A673 (cell line): Measurements from ENCODE around the gene CEBPZ. TPM values are rescaled to one million over a fixed set of nuclear protein-coding genes. Genes with fewer than 3 reads are reported as not detected.

Experiments
- BruUV-seq: library from RNA; stranded (reverse); fragments of 400-500 nt; replicated peaks from 2 replicates; lab custom pipeline; 2021; lab: Mats Ljungman, UMichigan
- CTCF ChIA-PET: fragments of 300-600 bp; sonication (Branson Sonifier 250); formaldehyde crosslinking; loops from one replicate; lab custom pipeline; 2022; ENCODE audit warnings: antibody characterized with exemption; lab: Charles Lee
- POLR2A ChIA-PET: fragments of 300-600 bp; sonication (Branson Sonifier 250); formaldehyde crosslinking; loops from one replicate; lab custom pipeline; 2022; ENCODE audit warnings: antibody characterized with exemption; ENCODE audit not compliant: low non-redundant PET; lab: Charles Lee
- DNase-seq: peaks from one replicate; pipeline ENCODE4 v3.0.0-alpha.2; 2015; ENCODE audit warnings: low spot score
- H3K27ac ChIP-seq: fragments of 200-600 bp; sonication (generic); 2 replicates; pipeline ENCODE4 v1.5.1; 2016; ENCODE audit warnings: mixed run types, low read depth, mild to moderate bottlenecking, mixed read lengths, antibody characterized with exemption, low read length; ENCODE audit not compliant: poor library complexity, severe bottlenecking
- H3K27me3 ChIP-seq: fragments of 200-600 bp; sonication (generic); replicated peaks from 2 replicates; pipeline ENCODE4 v1.6.1; 2017; ENCODE audit warnings: mixed run types, low read depth, mild to moderate bottlenecking, mixed read lengths, antibody characterized with exemption, low read length; ENCODE audit not compliant: insufficient read depth, poor library complexity
- H3K36me3 ChIP-seq: fragments of 200-600 bp; sonication (generic); 2 replicates; pipeline ENCODE4 v1.6.1; 2016; ENCODE audit warnings: mixed run types, mild to moderate bottlenecking, mixed read lengths, antibody characterized with exemption, low read length; ENCODE audit not compliant: insufficient read depth, poor library complexity, severe bottlenecking
- H3K4me1 ChIP-seq: fragments of 200-600 bp; sonication (generic); 2 replicates; pipeline ENCODE4 v1.6.1; 2017; ENCODE audit warnings: mixed run types, mild to moderate bottlenecking, mixed read lengths, antibody characterized with exemption, low read length; ENCODE audit not compliant: insufficient read depth, poor library complexity, severe bottlenecking
- H3K4me3 ChIP-seq: fragments of 200-600 bp; sonication (generic); 2 replicates; pipeline ENCODE4 v1.5.1; 2016; ENCODE audit warnings: low read depth, mixed run types, mild to moderate bottlenecking, mixed read lengths, low read length; ENCODE audit not compliant: poor library complexity, severe bottlenecking
- H3K9me3 ChIP-seq: fragments of 200-600 bp; sonication (generic); 2 replicates; pipeline ENCODE4 v1.6.1; 2016; ENCODE audit warnings: mixed run types, low read depth, mild to moderate bottlenecking, mixed read lengths, antibody characterized with exemption, low read length; ENCODE audit not compliant: poor library complexity, severe bottlenecking
- EZH2 ChIP-seq: fragments of 200-600 bp; sonication (generic); IDR thresholded peaks from 2 replicates; pipeline ENCODE4 v1.6.1; 2017; ENCODE audit warnings: borderline replicate concordance, low read depth, mild to moderate bottlenecking, mixed read lengths, antibody characterized with exemption, low read length; ENCODE audit not compliant: poor library complexity, severe bottlenecking
- intact Hi-C: fragments of 100-400 bp; cut with micrococcal nuclease; formaldehyde crosslinking; loops from one replicate; pipeline ENCODE4 v1.10.0; 2022; ENCODE audit not compliant: unreplicated experiment
- total RNA-seq: library from RNA; stranded (reverse); gene quantifications from 2 replicates; pipeline ENCODE4 v1.2.3, GENCODE V29; 2021
- TF ChIP-seq, protein P1 (sequence below): fragments of 300-800, 200-600 bp; sonication (generic); conservative IDR thresholded peaks from 2 replicates; pipeline ENCODE4 v1.5.1; 2017; ENCODE audit warnings: low read depth, mild to moderate bottlenecking, antibody characterized with exemption, low read length, moderate library complexity, mixed read lengths

CEBPZ gene
- total RNA-seq, 1 experiment from 2014 or later = 98.9 TPM

DNA sequence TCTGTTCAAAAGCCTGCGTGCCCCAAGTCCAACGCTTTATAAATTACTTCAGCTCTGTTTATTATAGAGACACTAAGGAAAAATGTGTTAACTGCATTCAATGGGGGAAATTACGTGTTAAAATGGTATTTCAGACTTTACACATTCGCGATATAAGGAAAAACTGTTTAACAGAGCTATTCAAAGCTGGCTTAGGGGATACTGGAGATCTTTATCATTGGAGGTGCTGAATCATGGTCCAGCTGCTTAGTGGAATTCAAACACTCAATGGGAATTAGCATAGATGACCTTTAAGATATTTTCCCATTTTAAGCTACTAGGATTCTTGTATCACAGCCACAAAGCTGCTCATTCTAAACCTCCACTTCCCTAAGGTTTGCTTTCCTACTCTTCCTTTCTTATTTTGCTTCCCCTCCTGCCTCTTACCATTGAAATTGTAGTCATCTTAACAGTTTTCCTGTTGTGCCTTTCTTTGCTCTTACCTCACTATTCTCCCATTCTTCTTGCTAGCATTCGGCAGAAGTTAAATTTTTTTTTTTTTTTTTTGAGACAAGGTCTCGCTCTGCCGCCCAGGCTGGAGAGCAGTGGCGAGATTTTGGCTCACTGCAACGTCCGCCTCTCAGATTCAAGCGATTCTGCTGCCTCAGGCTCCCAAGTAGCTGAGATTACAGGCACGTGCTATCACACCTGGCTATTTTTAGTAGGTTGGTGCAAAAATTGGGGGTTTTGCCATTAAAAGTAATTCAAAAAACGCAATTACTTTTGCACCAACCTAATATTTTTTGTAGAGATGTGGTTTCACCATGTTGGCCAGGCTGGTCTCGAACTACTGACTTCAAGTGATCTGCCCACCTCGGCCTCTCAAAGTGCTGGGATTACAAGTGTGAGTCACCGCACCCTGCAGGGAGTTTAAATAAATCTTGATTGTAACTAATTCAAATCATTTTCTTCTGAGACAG lies 49.4 kb downstream of the CEBPZ start:
- intact Hi-C loops = no loop called here
- BruUV-seq = no TSS peak
- ChIA-PET POLR2A (no interaction called here), CTCF (no interaction called here)
- peak; percentile 40 for DNase-seq
- Histone ChIP-seq H3K27ac (no peak overlapping the region), H3K4me3 (no peak overlapping the region), H3K4me1 (no peaks in the 10 kb centered on the region), H3K9me3 (no peaks in the 10 kb centered on the region), H3K27me3 (no peaks in the 10 kb centered on the region), H3K36me3 (no peaks in the 10 kb centered on the region)
- TF ChIP-seq EZH2 = no peak
- TF ChIP-seq, protein P1, sequence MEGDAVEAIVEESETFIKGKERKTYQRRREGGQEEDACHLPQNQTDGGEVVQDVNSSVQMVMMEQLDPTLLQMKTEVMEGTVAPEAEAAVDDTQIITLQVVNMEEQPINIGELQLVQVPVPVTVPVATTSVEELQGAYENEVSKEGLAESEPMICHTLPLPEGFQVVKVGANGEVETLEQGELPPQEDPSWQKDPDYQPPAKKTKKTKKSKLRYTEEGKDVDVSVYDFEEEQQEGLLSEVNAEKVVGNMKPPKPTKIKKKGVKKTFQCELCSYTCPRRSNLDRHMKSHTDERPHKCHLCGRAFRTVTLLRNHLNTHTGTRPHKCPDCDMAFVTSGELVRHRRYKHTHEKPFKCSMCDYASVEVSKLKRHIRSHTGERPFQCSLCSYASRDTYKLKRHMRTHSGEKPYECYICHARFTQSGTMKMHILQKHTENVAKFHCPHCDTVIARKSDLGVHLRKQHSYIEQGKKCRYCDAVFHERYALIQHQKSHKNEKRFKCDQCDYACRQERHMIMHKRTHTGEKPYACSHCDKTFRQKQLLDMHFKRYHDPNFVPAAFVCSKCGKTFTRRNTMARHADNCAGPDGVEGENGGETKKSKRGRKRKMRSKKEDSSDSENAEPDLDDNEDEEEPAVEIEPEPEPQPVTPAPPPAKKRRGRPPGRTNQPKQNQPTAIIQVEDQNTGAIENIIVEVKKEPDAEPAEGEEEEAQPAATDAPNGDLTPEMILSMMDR = no peak

DNA sequence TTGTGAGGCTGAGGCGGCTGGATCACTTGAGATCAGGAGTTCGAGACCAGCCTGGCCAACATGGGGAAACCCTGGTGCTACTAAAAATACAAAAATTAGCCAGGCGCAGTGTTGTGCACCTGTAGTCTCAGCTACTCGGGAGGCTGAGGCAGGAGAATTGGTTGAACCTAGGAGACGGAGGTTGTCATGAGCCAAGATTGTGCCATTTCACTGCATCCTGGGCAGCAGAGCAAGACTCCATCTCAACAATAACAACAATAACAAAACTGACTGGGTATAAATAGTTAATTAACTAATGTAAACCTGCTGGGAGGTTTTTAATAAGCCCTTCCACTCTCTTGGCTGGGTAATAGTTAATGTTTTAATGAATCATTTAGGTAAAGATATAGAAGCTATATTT lies 50.8 kb downstream of the CEBPZ start:
- H3K4me3 ChIP-seq = no peak overlapping the region
- no peaks in the 10 kb centered on the region for H3K4me1 ChIP-seq
- POLR2A ChIA-PET = no interaction called here
- intact Hi-C loops = no loop called here
- TF ChIP-seq, protein P1 = no peak
- TF ChIP-seq EZH2 = no peak
- CTCF ChIA-PET = no interaction called here
- no peaks in the 10 kb centered on the region for H3K9me3 ChIP-seq
- H3K27ac ChIP-seq = no peak overlapping the region
- H3K36me3 ChIP-seq = no peaks in the 10 kb centered on the region
- no TSS peak for BruUV-seq
- no peaks in the 10 kb centered on the region for H3K27me3 ChIP-seq
- no peak for DNase-seq

DNA sequence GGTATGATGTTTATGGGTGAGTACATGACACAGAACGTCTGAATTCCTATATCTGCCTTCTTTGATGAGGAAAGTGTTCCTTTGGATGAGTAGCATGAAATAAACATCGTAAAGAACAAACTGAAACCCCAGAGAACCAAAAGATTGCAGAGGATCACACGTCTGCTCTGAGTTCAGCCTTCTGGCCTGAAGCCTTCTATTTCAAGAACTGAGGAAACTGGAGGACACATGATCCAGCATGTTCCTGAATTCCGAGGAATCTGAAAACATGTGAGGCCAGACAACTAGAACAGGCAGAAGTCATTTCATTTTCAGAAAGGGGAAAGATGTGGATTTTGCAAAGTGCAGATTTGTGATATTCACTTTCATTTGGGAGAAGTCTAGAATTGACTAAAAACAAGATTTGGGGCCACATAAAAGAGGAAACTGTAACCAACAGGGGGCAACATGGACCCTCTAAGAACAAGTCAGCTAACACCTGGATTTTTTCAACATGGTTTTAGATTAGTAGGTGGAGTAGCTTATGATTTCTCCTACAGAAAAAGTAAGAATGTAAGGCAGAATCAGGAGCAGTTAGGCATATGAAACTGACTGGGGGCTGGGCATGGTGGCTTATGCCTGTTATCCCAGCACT lies 51.3 kb downstream of the CEBPZ start:
- Histone ChIP-seq H3K9me3 (no peaks in the 10 kb centered on the region), H3K27me3 (no peaks in the 10 kb centered on the region), H3K4me1 (no peaks in the 10 kb centered on the region), H3K36me3 (no peaks in the 10 kb centered on the region), H3K4me3 (no peak overlapping the region), H3K27ac (no peak overlapping the region)
- DNase-seq = no peak
- POLR2A ChIA-PET = no interaction called here
- CTCF ChIA-PET = no interaction called here
- no TSS peak for BruUV-seq
- intact Hi-C loops = no loop called here
- TF ChIP-seq, protein P1 = peak; percentile 32; the same call in 1 of the 2 replicates
- no peak for TF ChIP-seq EZH2
